K562 (cell line): Measurements from ENCODE around the gene HLTF. TPM values are rescaled to one million over a fixed set of nuclear protein-coding genes. Genes with fewer than 3 reads are reported as not detected.

ENCODE experiments used
- ATAC-seq: fragments of 200-7000 bp; cut with Tn5 transposase; 3 replicates; pipeline ENCODE4 v1.9.1; 2020; ENCODE audit warnings: moderate library complexity
- BruUV-seq: library from RNA; stranded (reverse); fragments of 400-500 nt; replicated peaks from 2 replicates; lab custom pipeline; 2021; lab: Mats Ljungman, UMichigan
- CTCF ChIA-PET: fragments of 300-600 bp; formaldehyde crosslinking; extraction: SDS; loops from one replicate; lab custom pipeline; 2021; ENCODE audit warnings: low intra/inter-chr PET ratio; lab: Yijun Ruan, JAX
- POLR2A ChIA-PET: fragments of 300-600, 350-650 bp; sonication (Branson Sonifier 250); formaldehyde crosslinking; extraction: SDS; loops from one replicate; lab custom pipeline; 2021; ENCODE audit warnings: antibody characterized with exemption, inconsistent platforms; lab: Yijun Ruan, JAX
- DNase-seq, 4 experiments: peaks; one replicate each; pipeline versions ENCODE4 v3.0.0 to v3.0.0-alpha.2; 2011 to 2018; ENCODE audit warnings: low spot score in 3 of 4, mixed read lengths in 3 of 4; ENCODE audit errors: extremely low read depth in 1 of 4
- FAIRE-seq: peaks from 2 replicates; lab custom pipeline; 2011; peaks lifted over from hg19 to GRCh38; lab: Jason Lieb, UNC
- H2AFZ ChIP-seq: 2 replicates; pipeline ENCODE4 v1.6.0; 2011; ENCODE audit warnings: low read depth, low read length, control low read depth, inconsistent platforms
- H3K27ac ChIP-seq: fragments of 200-600 bp; 3 replicates; pipeline ENCODE4 v1.8.0; 2011; ENCODE audit warnings: low read depth, mild to moderate bottlenecking, control low read depth, inconsistent platforms, low read length, moderate library complexity, mixed read lengths; ENCODE audit errors: extremely low read depth
- H3K27me3 ChIP-seq, 2 experiments: fragments of 300-600 bp in 1 of 2; 2 replicates in 1 of 2; 3 replicates in 1 of 2; pipeline versions ENCODE4 v1.6.0 to v1.8.0; 2011; ENCODE audit warnings: inconsistent platforms in 2 of 2, low read length in 2 of 2, mild to moderate bottlenecking in 1 of 2, mixed read lengths in 1 of 2, moderate library complexity in 1 of 2; ENCODE audit not compliant: control insufficient read depth in 2 of 2, insufficient read depth in 2 of 2
- H3K36me3 ChIP-seq: fragments of 300-600 bp; 3 replicates; pipeline ENCODE4 v1.8.0; 2011; ENCODE audit warnings: mild to moderate bottlenecking, low read length, inconsistent platforms; ENCODE audit not compliant: control insufficient read depth, insufficient read depth
- H3K4me1 ChIP-seq, 2 experiments: fragments of 200-600 bp in 1 of 2; replicated peaks in 1 of 2; 2 replicates in 1 of 2; 3 replicates in 1 of 2; pipeline versions ENCODE4 v1.5.1 to v1.8.0; 2011; ENCODE audit warnings: inconsistent platforms in 2 of 2, low read length in 2 of 2, mild to moderate bottlenecking in 1 of 2, mixed read lengths in 1 of 2, moderate library complexity in 1 of 2; ENCODE audit not compliant: control insufficient read depth in 2 of 2, insufficient read depth in 2 of 2
- H3K4me2 ChIP-seq: 2 replicates; pipeline ENCODE4 v1.6.1; 2011; ENCODE audit warnings: low read length, control low read depth, inconsistent platforms, mixed read lengths; ENCODE audit not compliant: insufficient read depth
- H3K4me3 ChIP-seq: fragments of 200-600 bp; sonication (generic), shearing (Covaris generic); 2 replicates; pipeline ENCODE4 v1.5.1; 2016; ENCODE audit warnings: control low read depth, inconsistent platforms
- H3K79me2 ChIP-seq: fragments of 200-600 bp; 3 replicates; pipeline ENCODE4 v1.8.0; 2011; ENCODE audit warnings: low read length, inconsistent platforms; ENCODE audit not compliant: control insufficient read depth, insufficient read depth
- H3K9ac ChIP-seq, 2 experiments: 2 replicates each; pipeline versions ENCODE4 v1.6.0 to v1.6.1; 2011; ENCODE audit warnings: low read depth in 2 of 2, low read length in 2 of 2, control low read depth in 1 of 2, inconsistent platforms in 1 of 2, mild to moderate bottlenecking in 1 of 2, mixed read lengths in 1 of 2; ENCODE audit not compliant: insufficient read depth in 1 of 2
- H3K9me1 ChIP-seq: one replicate; pipeline ENCODE4 v1.6.0; 2011; ENCODE audit warnings: inconsistent platforms, mild to moderate bottlenecking, low read length, moderate library complexity; ENCODE audit not compliant: control insufficient read depth, insufficient read depth
- H3K9me3 ChIP-seq: replicated peaks from 2 replicates; pipeline ENCODE4 v1.5.1; 2011; ENCODE audit warnings: low read depth, low read length, inconsistent platforms; ENCODE audit not compliant: control insufficient read depth, insufficient read depth
- H4K20me1 ChIP-seq: replicated peaks from 2 replicates; pipeline ENCODE4 v1.6.1; 2011; ENCODE audit warnings: low read length, inconsistent platforms, mixed read lengths; ENCODE audit not compliant: control insufficient read depth, insufficient read depth
- EGR1 ChIP-seq: fragments of 450-650 bp; conservative IDR thresholded peaks from 2 replicates; pipeline ENCODE4 v1.6.1; 2017; ENCODE audit warnings: mild to moderate bottlenecking
- PRPF4 ChIP-seq: fragments of 200-400 bp; formaldehyde crosslinking; IDR thresholded peaks from one replicate; pipeline ENCODE4 v1.6.1; 2017; ENCODE audit warnings: low read length, low read depth, mild to moderate bottlenecking; ENCODE audit not compliant: insufficient read depth, poor library complexity, severe bottlenecking
- SRSF7 ChIP-seq: fragments of 200-400 bp; formaldehyde crosslinking; optimal IDR thresholded peaks from 2 replicates; pipeline ENCODE3; 2017; ENCODE audit warnings: mild to moderate bottlenecking, low read depth, low read length
- ZBTB2 ChIP-seq: fragments of 450-650 bp; IDR thresholded peaks from 2 replicates; pipeline ENCODE4 v1.6.1; 2016; ENCODE audit warnings: antibody characterized with exemption
- ZNF395 ChIP-seq: fragments of 200-800 bp; sonication (Bioruptor generic); IDR thresholded peaks from 2 replicates; pipeline ENCODE4 v1.6.1; 2017; ENCODE audit warnings: missing genetic modification characterization, missing compliant biosample characterization
- WGBS: fragments of 100-300 bp; shearing (Covaris generic); methylation state at CpG from one replicate; pipeline ENCODE4 v1.1.6; 2016; ENCODE audit warnings: low coverage, mixed read lengths; ENCODE audit not compliant: insufficient coverage; ENCODE audit errors: missing lambda C conversion rate; 5-methylcytosine and 5-hydroxymethylcytosine counted together
- in situ Hi-C: fragments of 300-500 bp; cut with MboI; formaldehyde crosslinking; loops from 4 replicates; pipeline ENCODE4 v1.15.0; 2018; ENCODE audit warnings: inconsistent platforms, mixed read lengths
- intact Hi-C: fragments of 100-400 bp; cut with micrococcal nuclease; formaldehyde crosslinking; loops from 2 replicates; pipeline ENCODE4 v1.14.2; 2022
- polyA plus RNA-seq, 8 experiments: library from polyadenylated mRNA; depleted of rRNA in 4 of 8; stranded (reverse) in 5 of 8; unstranded in 3 of 8; fragments of >200 nt; fragmentation: Nextera tagmentation in 2 of 8; fragmentation: Illumina TruSeq in 1 of 8; extraction: Ambion mirVana in 2 of 8; extraction: Trizol in 1 of 8; gene quantifications; 2 replicates each; pipeline versions ENCODE4 v1.2.1 to v1.2.3, GENCODE V29; 2011 to 2014; ENCODE audit warnings: inconsistent platforms in 1 of 8, missing spikeins in 1 of 8
- total RNA-seq, 7 experiments: library from RNA; depleted of rRNA in 6 of 7; stranded (reverse); fragments of >200 nt in 6 of 7; fragmentation: Illumina TruSeq in 2 of 7; extraction: Trizol in 2 of 7; gene quantifications; 2 replicates each; pipeline versions ENCODE4 v1.2.1 to v1.2.3, GENCODE V29; 2011 to 2021; ENCODE audit warnings: low replicate concordance in 1 of 7

HLTF gene
- total and polyA plus RNA-seq, 9 of the 15 experiments (the other 6 are each of a cell fraction or from before 2014, with no cell fraction given): 35.1 to 82.4 (median 50.4) TPM

GRCh38 chr3:149061776-149062175 lies 24.6 kb downstream of the HLTF start:
- BruUV-seq: no TSS peak
- TF ChIP-seq PRPF4: no peak
- TF ChIP-seq SRSF7: no peak
- no peak for TF ChIP-seq EGR1
- no peak for TF ChIP-seq ZNF395 (CRISPR knock-in tag)
- no peak for TF ChIP-seq ZBTB2
- TF ChIP-seq, all 486 proteins: peak for 0
- Histone ChIP-seq H2AFZ (no peak overlapping the region), H3K27me3 (no peaks in the 10 kb centered on the region), H3K4me1 (no peaks in the 10 kb centered on the region), H3K9ac (no peak overlapping the region), H3K9me1 (no peaks in the 10 kb centered on the region), H3K9me3 (no peaks in the 10 kb centered on the region), H3K4me3 (no peak overlapping the region), H3K36me3 (peaks cover 89% of the 10 kb centered on the region), H3K79me2 (no peaks in the 10 kb centered on the region), H3K27ac (no peak overlapping the region), H4K20me1 (no peaks in the 10 kb centered on the region), H3K4me2 (no peak overlapping the region)
- POLR2A ChIA-PET: interaction anchor here (0.8 kb wide), 1 partner anchor 9 kb away, joined by 4 read pairs; no protein-coding TSS in a partner anchor
- CTCF ChIA-PET: no interaction called here
- in situ Hi-C loops: no loop called here
- no peak for ATAC-seq
- FAIRE-seq: no peak
- no CpG with 5 or more reads among the region's 2 CpGs for WGBS
- DNase-seq: no peak
- intact Hi-C loops: no loop called here
